ENCODE data around the gene HSP90AB1. TPM values are rescaled to one million over a fixed set of nuclear protein-coding genes. Genes with fewer than 3 reads are reported as not detected.

HSP90AB1 gene
- total RNA-seq, 4 donors from 2014 or later = 433 to 696 (median 601) TPM

GRCh38 chr6:44202332-44202971, 44.4 kb upstream of the HSP90AB1 start:
- WGBS, 2 donors = 80 to 91% methylated on average over 4 of the region's 4 CpGs
- Histone ChIP-seq H3K27me3 (no peaks in the 10 kb centered on the region), H3K4me3 (no peak overlapping the region), H3K4me1 (peaks cover 20 to 53% (median 23%) of the 10 kb centered on the region in 3 donors), H3K9me3 (no peaks in the 10 kb centered on the region), H3K27ac (peak overlapping the region; percentile 27 to 91 (median 86)), H3K36me3 (no peaks in the 10 kb centered on the region)
- intact Hi-C loops (cut with DNase I) = no loop called here
- TF ChIP-seq POLR2A (IDR thresholded peaks at IDR 0.05) (no peak), CTCF (IDR thresholded peaks at IDR 0.05) (no peak)
- no peak for DNase-seq

- H3K36me3 ChIP-seq = no peaks in the 10 kb centered on the region
- no peak for TF ChIP-seq POLR2A (IDR thresholded peaks at IDR 0.05)
- peak overlapping the region; percentile 27 to 91 (median 86) for H3K27ac ChIP-seq
- 90 to 93% methylated on average over 7 to 11 of the region's 11 CpGs for WGBS, 2 donors
- no peaks in the 10 kb centered on the region for H3K9me3 ChIP-seq
- H3K4me3 ChIP-seq = no peak overlapping the region
- DNase-seq = no peak
- peaks cover 20 to 53% (median 23%) of the 10 kb centered on the region in 3 donors for H3K4me1 ChIP-seq
- intact Hi-C loops (cut with DNase I) = no loop called here
- H3K27me3 ChIP-seq = no peaks in the 10 kb centered on the region
Measured at GRCh38 chr6:44202972-44203750, 43.7 kb upstream of the HSP90AB1 start.

- DNase-seq = no peak
- TF ChIP-seq POLR2A (IDR thresholded peaks at IDR 0.05) (no peak), CTCF (IDR thresholded peaks at IDR 0.05) (no peak)
- H3K4me3 ChIP-seq = no peak overlapping the region
- no peaks in the 10 kb centered on the region for H3K9me3 ChIP-seq
- no peak overlapping the region for H3K27ac ChIP-seq
- peaks cover 20 to 45% (median 23%) of the 10 kb centered on the region in 3 donors for H3K4me1 ChIP-seq
- H3K27me3 ChIP-seq = no peaks in the 10 kb centered on the region
- intact Hi-C loops (cut with DNase I) = no loop called here
- H3K36me3 ChIP-seq = no peaks in the 10 kb centered on the region
- 81 to 82% methylated on average over 6 of the region's 6 CpGs for WGBS, 2 donors
Measured at GRCh38 chr6:44203955-44204354, 42.9 kb upstream of the HSP90AB1 start.

- DNase-seq = no peak
- Histone ChIP-seq H3K27me3 (no peaks in the 10 kb centered on the region), H3K4me3 (no peak overlapping the region), H3K9me3 (no peaks in the 10 kb centered on the region), H3K27ac (no peak overlapping the region), H3K4me1 (peaks cover 0 to 14% (median 0%) of the 10 kb centered on the region in 3 donors), H3K36me3 (no peaks in the 10 kb centered on the region)
- intact Hi-C loops (cut with DNase I) = no loop called here
- WGBS, 2 donors = 88 to 96% methylated on average over 5 to 6 of the region's 6 CpGs
- TF ChIP-seq CTCF (IDR thresholded peaks at IDR 0.05) = no peak
- no peak for TF ChIP-seq POLR2A (IDR thresholded peaks at IDR 0.05)
Measured at GRCh38 chr6:44207966-44208365, 38.9 kb upstream of the HSP90AB1 start.

GRCh38 chr6:44211284-44211683, 35.6 kb upstream of the HSP90AB1 start:
- 64 to 97% methylated on average over 3 of the region's 3 CpGs for WGBS, 2 donors
- H3K27me3 ChIP-seq = no peaks in the 10 kb centered on the region
- H3K4me3 ChIP-seq = no peak overlapping the region
- TF ChIP-seq CTCF (IDR thresholded peaks at IDR 0.05) (no peak), POLR2A (IDR thresholded peaks at IDR 0.05) (no peak)
- no peak for DNase-seq
- H3K36me3 ChIP-seq = no peaks in the 10 kb centered on the region
- no peaks in the 10 kb centered on the region for H3K9me3 ChIP-seq
- H3K27ac ChIP-seq = no peak overlapping the region
- peaks cover 0 to 9% (median 0%) of the 10 kb centered on the region in 3 donors for H3K4me1 ChIP-seq
- intact Hi-C loops (cut with DNase I) = no loop called here
